Choroid plexus epithelial cell (primary cell): ENCODE data around the gene PFDN1.

Source experiments
- DNase-seq: peaks from one replicate; pipeline ENCODE4 v3.0.0-alpha.2; 2010; ENCODE audit warnings: low read depth
- H3K4me3 ChIP-seq: 2 replicates; pipeline ENCODE4 v1.5.1; 2011; ENCODE audit warnings: low read depth, mild to moderate bottlenecking, control low read depth, low read length, moderate library complexity
- CTCF ChIP-seq: conservative IDR thresholded peaks from 2 replicates; pipeline ENCODE4 v1.5.1; 2011; ENCODE audit warnings: low read depth, mild to moderate bottlenecking, control low read depth, inconsistent platforms, low read length, moderate library complexity

The PFDN1 gene

GRCh38 chr5:140256726-140257125 lies 46.2 kb downstream of the PFDN1 start:
- no peak for DNase-seq
- TF ChIP-seq CTCF = no peak
- no peak overlapping the region for H3K4me3 ChIP-seq

GRCh38 chr5:140255460-140256157 lies 47.3 kb downstream of the PFDN1 start:
- H3K4me3 ChIP-seq = no peak overlapping the region
- no peak for DNase-seq
- no peak for TF ChIP-seq CTCF

GRCh38 chr5:140253985-140254384 lies 48.9 kb downstream of the PFDN1 start:
- no peak for TF ChIP-seq CTCF
- no peak for DNase-seq

GRCh38 chr5:140252470-140253126 lies 50.3 kb downstream of the PFDN1 start:
- no peak for DNase-seq
- no peak overlapping the region for H3K4me3 ChIP-seq
- no peak for TF ChIP-seq CTCF

More at GRCh38 chr5:140253985-140254384, 48.9 kb downstream of the PFDN1 start:
- no peak overlapping the region for H3K4me3 ChIP-seq

GRCh38 chr5:140251527-140251973 lies 51.4 kb downstream of the PFDN1 start:
- TF ChIP-seq CTCF = no peak
- peak; percentile 78 for DNase-seq
- H3K4me3 ChIP-seq = no peak overlapping the region

GRCh38 chr5:140250386-140250785 lies 52.5 kb downstream of the PFDN1 start:
- no peak overlapping the region for H3K4me3 ChIP-seq
- no peak for DNase-seq
- no peak for TF ChIP-seq CTCF

GRCh38 chr5:140249536-140249935 lies 53.4 kb downstream of the PFDN1 start:
- no peak for DNase-seq
- no peak overlapping the region for H3K4me3 ChIP-seq
- TF ChIP-seq CTCF = no peak
